HG03280 (cell line): ENCODE results near the gene ST8SIA1.

ENCODE experiments used
- ATAC-seq: cut with Tn5 transposase; IDR thresholded peaks from one replicate; pipeline ENCODE4 v1.9.1; 2021; ENCODE audit warnings: mild to moderate bottlenecking, moderate library complexity; ENCODE audit not compliant: unreplicated experiment

Gene ST8SIA1

DNA sequence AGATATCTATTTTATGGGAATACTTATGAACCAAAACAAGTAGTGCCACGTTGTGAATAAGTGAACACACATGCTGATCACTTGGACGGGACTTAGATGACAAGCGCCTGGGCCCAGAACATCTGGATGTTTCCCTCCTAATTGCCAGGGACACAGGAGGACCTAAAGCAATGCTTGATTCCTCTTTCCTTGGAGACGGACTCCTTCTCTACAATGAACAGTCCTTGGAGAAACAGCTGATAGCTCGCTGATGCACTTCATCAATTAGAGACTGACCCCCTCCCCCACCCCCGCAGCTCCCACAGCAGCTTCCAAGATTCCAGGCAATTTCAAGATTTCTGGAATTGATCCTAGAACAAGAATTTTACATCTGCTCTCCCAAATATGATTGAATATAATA lies 86.4 kb downstream of the ST8SIA1 start:
- no peak for ATAC-seq

DNA sequence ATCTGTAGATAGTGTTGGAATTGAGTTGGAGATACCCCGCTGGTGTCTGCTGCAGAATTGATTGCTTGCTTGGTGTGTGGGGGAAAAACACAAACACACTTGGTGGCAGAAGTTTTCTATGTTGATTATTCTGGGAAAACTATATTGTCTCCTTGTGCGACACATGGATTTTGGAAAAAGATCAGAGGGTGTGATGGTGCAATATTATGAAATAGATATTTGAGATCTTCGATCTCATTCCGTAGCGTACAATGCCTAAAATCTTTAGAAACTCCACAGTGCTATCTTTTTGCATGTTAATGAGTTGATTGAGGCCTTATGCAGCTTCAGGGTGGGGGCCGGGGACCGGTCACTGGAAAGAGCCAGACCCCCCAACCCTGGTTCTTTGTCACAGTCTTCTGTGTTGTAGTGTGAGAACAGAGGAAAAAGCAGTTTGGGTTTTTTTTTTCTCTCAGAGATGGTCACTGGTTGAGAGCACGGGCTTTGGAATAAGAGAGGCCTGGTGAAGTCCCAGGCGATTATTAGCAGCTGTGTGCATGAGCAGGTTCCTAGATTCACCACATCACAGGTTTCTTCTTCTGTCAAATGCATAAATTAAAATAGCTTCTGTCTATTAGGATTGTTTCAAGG lies 88.2 kb downstream of the ST8SIA1 start:
- ATAC-seq = no peak

DNA sequence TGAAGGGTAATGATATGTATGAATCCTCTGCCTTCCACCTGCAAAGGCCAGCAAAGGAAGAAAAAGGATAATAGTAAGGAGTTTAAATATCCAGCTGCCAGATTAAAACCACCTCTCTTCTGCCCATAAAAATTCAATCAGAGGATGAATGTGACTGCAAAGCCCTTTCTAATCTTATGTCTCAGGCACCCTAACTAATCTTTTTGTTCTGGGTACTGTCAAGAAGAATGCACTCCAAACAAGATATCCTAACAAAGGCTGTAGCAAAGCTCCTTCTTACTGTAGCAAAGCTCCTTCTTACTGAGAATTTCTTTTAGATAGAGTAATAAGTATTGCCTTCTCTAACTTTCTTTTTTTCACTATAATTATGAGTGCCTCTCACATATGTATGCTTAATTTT lies 91.8 kb downstream of the ST8SIA1 start:
- no peak for ATAC-seq

DNA sequence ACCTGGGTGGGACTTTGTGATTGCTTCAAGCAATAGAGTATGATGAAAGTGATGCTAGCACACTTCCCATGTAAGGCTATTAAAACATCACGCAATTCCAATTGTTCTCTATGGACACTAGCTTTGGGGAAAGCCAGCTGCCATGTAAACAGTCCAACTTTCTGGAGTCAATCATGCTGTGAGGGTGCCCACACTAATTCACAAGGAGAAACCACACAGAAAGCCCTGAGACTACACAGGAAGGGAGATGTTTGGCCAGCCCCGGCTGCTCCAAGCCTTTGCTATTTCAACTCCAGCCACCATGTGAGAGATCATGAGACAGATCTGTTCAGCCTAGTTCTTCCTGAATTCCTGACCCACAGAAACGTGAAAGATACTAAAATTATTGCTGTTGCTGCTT lies 96.3 kb downstream of the ST8SIA1 start:
- ATAC-seq = no peak

DNA sequence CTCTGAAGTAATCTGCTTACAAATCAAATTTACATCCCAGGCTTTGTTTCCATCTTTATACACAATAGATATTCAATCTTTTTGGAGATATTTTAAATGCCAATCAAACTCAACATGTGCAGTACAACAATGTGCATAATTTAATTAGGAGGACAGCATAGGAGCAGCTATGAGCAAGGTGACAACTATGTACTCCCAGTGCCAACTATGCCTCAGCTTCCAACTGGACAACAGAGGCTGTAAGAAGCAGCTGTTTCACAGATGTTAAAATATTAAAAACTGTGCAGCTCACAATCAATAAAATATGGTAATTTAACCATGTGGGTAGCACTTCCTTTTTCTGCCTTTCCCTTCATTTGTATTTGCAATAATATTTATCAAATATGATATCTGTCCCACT lies 99.9 kb downstream of the ST8SIA1 start:
- no peak for ATAC-seq

DNA sequence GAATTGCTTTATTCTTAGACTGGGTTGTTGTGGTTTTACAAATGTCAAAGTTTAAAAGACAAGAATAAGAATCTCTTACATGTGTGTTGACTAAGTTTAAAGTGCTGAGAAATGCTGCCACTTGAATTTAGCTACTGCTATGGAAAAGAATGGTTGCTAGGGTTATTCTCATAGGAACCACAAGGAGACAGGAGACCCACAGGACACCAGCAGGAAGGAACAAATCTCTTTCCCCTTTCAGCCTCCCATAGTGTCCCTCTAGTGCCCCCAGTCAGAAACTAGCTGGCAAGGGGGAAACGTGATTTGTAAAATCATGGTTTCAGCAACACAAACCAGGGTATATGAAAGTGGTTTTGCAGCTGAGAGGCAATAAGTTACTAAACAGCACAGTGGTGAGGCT lies 102.7 kb downstream of the ST8SIA1 start:
- ATAC-seq = no peak

DNA sequence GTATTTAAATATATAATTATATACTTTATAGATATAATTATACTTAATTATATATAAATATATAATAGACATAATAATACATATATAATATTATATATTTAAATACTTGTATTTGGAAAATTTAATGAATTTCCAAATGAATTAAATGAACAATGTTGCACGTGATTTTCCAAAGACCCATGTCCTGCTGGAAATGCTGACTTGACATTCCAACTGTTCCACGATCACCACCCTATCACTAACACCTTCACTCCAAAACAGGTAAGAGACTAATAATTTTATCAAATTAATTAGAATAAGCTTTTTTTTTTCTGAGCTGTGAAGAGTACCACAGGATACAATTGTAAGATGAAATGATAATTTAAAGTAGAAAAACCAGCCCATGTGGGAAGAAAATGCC lies 103.4 kb downstream of the ST8SIA1 start:
- ATAC-seq = no peak

DNA sequence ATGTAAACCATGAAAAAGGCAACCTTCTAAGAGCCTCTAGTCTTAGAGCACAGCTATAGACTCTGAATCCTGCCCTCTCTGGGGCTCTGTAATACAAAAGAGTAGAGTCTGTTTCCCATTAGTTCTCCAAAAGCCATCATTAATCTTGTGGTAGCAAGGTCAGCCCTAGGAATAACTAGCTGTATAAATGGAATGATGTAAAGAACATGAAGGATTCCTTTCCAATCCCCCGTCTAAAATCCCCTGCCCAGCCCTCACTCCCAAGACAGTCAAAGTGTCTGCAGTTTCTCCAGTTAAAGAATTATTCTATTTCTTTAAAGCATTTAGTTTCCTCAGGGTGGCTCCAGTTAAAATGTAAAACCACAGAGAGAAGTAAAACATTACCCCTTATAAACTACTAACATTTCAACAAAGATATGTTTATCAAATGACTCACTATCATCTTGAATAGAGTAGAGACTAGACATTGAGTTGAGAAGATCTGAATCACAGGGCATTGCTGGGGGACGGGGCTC lies 104.2 kb downstream of the ST8SIA1 start:
- no peak for ATAC-seq

DNA sequence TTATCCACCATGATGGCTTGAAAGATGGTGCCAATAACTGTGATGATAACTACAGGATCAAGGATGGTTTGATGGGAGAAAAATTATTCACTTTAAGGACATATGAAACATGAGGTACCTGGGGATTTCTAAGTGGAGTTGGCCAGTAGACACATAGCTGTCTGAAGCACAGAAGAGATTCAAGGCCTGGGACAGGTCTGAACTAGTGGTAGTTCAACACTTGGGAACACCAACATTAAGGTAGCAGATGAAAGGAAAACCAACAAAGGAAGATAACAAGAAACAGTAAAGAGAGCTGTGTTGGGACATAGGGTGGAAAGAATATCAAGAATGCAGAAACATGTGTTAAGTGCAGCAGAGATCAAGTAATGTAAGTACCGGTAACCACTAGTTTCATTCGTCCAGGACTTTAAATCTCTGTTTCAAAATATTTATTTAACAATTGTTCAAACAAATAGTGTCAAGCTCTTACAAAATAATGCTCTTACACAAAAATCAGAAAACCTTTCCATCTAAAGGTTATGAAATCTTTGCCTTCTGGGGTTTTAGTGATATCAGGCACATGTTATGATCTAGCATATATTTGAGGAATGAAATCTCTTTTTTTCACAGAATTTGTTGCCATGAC lies 104.7 kb downstream of the ST8SIA1 start:
- no peak for ATAC-seq

DNA sequence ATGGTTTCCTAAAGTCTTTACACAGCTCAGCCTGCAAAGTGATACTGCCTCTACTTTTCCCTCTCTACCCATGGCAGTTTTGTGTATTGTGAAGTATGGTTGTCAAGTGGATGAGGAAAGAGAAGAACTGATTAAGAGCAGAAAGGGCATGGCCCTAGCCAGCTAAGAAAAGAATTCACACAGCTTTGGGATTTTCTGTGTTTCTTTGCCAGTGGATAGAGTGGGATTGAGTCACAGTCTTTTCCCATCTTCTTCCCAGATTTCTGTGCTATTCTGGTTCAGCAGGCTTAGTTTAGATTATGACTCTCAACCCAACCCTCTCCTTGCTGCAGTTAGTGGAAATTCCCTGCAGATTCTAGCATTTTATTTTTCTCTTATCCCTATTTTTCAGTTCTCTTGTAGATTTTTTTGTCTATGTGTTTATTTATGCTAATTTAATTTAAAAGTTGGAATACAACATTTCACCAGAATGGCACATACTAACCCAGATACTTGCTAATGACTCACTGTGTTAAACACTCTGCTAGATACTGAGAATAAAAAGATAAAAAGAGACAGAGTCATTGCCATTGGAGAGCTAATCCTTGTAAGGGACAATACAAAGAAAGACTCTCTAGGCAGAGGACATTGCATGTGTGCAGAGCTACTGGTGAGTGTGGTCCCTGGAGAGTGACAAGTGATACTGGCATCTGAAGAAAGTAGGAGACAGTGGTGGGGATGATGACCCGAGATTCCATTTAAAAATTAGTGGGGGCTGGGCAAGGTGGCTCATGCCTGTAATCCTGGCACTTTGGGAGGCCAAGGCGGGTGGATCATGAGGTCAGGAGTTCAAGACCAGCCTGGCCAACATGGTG lies 106.3 kb downstream of the ST8SIA1 start:
- no peak for ATAC-seq

DNA sequence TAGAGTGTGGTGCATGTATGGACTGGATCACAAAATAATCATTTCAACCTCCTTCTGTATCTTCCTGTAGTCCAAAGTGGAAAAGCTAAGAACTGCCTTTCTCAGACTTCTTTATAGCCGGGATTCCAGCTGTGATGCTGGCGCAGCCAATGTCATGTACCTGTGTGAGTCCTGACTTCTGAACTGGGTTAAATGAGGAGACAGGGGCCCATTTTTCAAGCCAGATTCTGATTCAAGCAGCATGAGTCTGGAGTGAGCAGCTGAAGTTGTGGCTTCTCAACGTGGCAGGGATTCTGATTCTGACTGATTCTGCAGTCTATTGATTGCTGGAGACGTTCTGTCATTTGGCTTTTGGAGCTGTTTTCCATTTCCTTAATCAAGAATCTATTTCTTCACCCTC lies 111.2 kb downstream of the ST8SIA1 start:
- ATAC-seq = no peak

DNA sequence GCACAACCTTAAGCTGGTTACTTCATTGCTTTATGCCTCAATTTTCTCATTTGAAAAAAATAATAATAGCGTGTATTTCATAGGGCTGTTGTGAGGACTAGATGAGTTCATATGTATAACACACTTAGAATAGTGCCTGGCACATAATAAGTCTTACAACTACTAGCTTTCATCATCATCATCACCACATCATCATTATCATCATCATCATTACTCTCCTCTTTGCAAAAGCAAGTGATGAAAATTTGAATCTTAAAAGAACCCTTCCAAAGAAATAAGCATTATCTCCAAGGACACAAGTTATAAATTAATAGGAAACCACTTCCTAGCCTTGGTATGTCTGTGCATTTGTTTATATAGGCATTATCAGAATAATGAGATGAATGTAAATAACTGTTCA lies 117.0 kb downstream of the ST8SIA1 start:
- no peak for ATAC-seq

DNA sequence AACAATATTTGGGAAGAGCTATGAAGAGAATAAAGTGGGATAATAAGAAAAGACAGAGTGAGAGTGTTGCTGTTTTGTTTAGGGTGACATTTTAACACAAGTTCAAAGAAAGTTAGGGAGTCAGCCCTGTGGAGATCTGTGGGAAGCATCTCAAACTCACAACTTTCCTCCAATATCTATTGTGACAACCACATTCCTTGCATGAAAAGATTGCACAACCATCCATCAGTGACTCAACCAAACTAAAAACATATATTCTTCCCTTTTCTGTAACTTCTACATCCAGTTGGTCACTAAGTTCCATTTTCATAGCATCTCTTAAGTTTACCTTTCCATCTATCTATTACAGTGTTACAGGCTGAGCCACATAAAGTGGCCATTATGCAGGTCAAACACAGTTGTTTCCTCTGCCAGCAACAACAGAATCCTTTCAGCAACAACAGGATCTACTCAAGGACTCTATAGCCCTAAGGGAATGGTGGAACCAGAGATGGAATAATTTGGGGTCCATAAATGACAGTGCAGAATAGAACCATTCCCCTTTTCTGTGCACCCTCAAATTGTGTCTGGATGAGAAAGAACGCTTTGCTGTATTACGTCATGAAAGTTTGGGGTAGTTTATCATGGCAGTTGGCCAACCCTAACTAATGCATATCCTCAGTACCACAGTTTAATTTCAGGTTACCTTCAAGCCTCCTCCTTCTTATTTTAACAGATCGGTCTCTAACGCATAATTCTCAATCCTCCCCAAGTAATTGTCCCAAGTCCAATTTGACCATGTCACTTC lies 118.8 kb downstream of the ST8SIA1 start:
- ATAC-seq = no peak

DNA sequence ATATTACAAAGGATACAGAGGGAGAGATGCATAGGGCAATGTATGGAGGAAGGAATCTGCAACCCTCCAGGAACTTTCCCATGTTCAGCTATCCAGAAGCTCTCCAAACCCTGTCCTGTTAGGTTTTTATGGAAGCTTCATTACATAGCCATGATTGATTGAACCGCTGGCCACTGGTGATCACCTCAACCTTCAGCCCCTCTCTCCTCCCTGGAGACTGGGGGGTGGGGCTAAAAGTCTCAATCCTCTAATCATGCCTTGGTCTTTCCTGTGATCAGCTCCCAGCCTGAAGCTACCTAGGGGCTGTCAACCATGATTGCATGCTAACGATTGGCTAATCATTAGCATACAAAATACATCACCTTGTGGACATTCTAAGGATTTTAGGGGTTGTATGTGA lies 123.4 kb downstream of the ST8SIA1 start:
- ATAC-seq = no peak

DNA sequence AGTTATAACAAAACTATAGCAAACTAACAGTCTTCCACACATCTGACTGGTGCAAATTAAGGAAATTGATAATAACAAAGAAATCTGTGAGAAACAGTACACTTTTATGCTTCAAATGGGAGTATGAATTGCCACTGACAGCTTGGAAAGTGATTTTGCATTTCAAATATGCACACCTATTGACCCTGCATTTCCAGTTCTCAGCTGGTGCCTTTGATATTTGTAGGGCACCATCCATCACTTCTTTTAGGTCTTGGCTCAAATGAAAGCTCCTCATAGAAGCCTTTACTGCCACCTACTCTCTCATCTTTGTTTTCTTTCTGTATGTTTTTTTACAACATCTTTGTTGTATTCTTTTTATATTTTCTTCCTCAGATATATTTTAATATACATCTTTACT lies 125.1 kb downstream of the ST8SIA1 start:
- no peak for ATAC-seq

DNA sequence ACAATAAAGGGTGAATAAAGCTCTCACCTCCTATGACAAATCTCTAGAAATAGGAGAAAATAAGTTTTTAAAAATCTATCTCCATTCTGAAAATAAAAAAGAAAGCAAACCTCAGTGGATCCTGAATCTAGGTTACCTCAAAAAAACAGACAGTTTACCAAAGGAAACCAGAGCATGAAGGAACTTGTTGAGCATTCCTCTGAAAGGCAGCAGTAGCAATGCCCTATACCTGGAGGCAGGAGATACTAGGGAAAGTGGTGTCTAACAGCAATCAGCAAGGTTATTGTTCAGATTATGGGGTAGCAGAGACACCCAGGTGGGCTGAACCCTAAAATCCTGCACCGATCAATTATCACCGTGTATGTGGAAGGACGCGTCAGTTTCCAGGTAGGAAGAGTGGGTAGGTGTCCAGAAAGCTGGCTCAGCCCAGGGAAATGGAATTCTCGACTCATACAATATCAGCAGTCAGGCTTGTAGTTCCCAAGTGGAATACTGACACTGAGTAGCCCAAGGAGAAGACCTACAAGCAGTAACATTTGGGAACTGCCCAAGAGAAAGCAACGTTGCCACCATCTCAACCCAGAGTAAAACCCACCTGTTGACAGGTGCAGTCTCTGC lies 128.3 kb downstream of the ST8SIA1 start:
- ATAC-seq = no peak

DNA sequence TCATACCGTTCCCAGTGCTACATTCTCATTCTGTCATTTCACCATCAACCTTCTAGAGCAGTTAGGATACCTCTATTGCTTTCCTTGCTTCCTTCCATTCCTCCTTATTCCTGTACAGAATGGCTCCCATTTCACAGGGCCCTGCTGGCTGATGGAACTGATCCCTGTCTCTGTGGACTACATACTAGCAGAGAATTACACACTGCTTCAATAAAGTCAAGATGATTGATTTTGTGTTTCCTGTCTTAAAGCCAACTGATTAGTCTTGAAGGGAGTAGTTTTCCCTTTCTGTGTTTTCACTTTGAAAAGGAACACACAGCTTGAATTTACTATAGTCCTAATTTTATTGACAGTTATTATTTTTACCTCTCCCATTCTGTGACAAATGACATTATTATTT lies 130.1 kb downstream of the ST8SIA1 start:
- ATAC-seq = no peak

DNA sequence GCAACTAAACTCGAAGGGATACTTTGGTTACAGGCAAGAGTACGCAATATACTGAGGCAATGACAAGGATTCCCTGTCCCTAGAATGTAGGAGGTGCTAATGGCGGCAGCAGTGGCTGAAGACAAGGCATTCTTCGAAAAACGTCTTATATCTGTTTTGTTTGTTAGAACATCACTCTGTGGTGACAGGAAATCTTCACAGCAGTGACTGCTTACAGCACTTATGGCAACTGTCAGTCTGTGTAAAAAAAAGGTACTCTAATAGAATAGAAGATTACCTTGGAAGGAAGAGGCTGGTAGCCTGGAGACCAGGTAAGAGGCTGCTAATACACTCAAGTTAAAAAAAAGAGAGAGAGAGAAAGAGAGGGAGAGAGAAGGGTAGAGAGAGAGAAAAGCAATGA lies 131.7 kb downstream of the ST8SIA1 start:
- no peak for ATAC-seq

DNA sequence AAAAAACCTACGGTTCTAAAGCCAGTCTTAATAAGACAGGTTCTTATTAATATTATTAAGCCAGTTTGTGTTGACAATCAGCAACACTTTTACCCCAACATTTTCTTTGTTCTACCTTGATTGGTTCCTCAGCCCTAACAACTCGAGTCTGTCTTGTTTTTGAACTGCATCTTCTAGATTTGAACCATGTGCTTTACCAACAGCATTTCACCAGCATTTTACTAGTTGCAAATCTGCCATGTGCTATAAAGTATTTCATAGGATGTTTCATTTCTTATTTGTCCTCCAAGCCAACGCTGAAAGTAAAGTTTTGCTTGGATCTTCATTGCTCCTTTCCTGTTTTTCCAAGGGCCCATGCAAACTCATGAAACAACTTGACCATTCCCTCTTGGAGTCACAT lies 133.4 kb downstream of the ST8SIA1 start:
- no peak for ATAC-seq

DNA sequence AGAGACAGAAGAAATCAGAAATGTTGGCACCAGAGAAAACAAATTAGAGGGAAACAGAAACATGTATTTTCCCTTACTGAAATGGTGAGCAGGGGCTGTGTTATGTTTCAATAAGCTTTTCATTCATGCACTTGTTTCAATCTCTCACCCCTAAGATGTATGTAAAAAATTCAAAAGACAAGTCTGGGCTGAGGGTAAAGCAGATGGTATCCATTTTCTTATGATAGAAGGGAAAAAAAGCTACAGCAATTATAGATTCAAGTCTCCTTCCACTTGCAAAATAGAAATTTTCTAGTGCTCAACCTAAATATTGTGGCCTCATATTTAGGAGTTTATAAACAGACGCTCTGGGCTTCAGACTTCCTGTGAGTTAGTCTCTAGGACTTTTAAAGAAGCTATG lies 138.3 kb downstream of the ST8SIA1 start:
- ATAC-seq = no peak

DNA sequence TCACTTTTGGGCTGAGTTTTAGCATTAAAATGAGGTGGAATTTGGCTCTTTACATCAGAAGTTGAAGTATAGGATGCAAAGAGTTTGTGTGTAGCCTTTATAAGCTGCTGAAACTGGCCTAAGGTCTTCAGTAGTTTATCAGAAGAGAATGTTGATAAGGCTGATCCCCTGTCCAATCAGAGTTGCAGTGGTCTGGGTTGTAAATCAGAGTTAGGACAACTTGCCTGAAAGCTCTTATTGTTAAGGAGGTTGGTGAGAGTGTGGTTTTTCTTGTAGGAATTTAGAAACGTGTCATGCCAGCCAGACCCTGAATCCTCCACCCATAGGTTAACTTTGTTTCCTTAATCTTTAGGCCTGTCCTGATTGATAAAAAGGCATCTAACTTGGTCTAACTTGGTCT lies 143.5 kb downstream of the ST8SIA1 start:
- ATAC-seq = no peak
